MCF 10A (cell line): ENCODE results near the gene EXOC4. TPM values are rescaled to one million over a fixed set of nuclear protein-coding genes. Genes with fewer than 3 reads are reported as not detected.

Experiments used
- BruUV-seq: library from RNA; stranded (reverse); fragments of 400-500 nt; replicated peaks from 2 replicates; lab custom pipeline; 2021; lab: Mats Ljungman, UMichigan
- CTCF ChIA-PET: fragments of 300-600 bp; sonication (Branson Sonifier 250); formaldehyde crosslinking; extraction: SDS; loops from one replicate; lab custom pipeline; 2021; ENCODE audit warnings: antibody characterized with exemption, inconsistent platforms; lab: Yijun Ruan, JAX
- POLR2A ChIA-PET: fragments of 300-600, 350-650 bp; sonication (Branson Sonifier 250); formaldehyde crosslinking; extraction: SDS; loops from one replicate; lab custom pipeline; 2020; ENCODE audit warnings: antibody characterized with exemption, inconsistent platforms; lab: Yijun Ruan, JAX
- DNase-seq: peaks from one replicate; pipeline ENCODE4 v3.0.0-alpha.2; 2018; ENCODE audit not compliant: unreplicated experiment
- H3K27ac Mint-ChIP-seq: one replicate; pipeline ENCODE4 v1.8.0; 2022; ENCODE audit warnings: mild to moderate bottlenecking, low read depth, mixed read lengths; ENCODE audit not compliant: unreplicated experiment
- H3K27me3 Mint-ChIP-seq: one replicate; pipeline ENCODE4 v1.8.0; 2022; ENCODE audit warnings: mixed read lengths; ENCODE audit not compliant: insufficient read depth, unreplicated experiment
- H3K36me3 Mint-ChIP-seq: one replicate; pipeline ENCODE4 v1.8.0; 2022; ENCODE audit warnings: mild to moderate bottlenecking, moderate library complexity, mixed read lengths; ENCODE audit not compliant: insufficient read depth, unreplicated experiment
- H3K4me1 Mint-ChIP-seq: one replicate; pipeline ENCODE4 v1.8.0; 2022; ENCODE audit warnings: mixed read lengths; ENCODE audit not compliant: insufficient read depth, unreplicated experiment
- H3K4me3 Mint-ChIP-seq: one replicate; pipeline ENCODE4 v1.8.0; 2022; ENCODE audit warnings: mild to moderate bottlenecking, moderate library complexity, mixed read lengths; ENCODE audit not compliant: unreplicated experiment
- H3K9me3 Mint-ChIP-seq: one replicate; pipeline ENCODE4 v1.8.0; 2022; ENCODE audit warnings: mixed read lengths; ENCODE audit not compliant: unreplicated experiment
- intact Hi-C: fragments of 100-400 bp; cut with micrococcal nuclease; formaldehyde crosslinking; loops from 2 replicates; pipeline ENCODE4 v1.14.1; 2022
- total RNA-seq: library from RNA; stranded (reverse); gene quantifications from 2 replicates; pipeline ENCODE4 v1.2.3, GENCODE V29; 2022
- TF ChIP-seq, protein P1 (sequence below): fragments of 200-600 bp; IDR thresholded peaks from one replicate; pipeline ENCODE4 v1.8.0; 2022; ENCODE audit warnings: antibody characterized with exemption, mild to moderate bottlenecking; ENCODE audit not compliant: unreplicated experiment

EXOC4 gene
- total RNA-seq, 1 experiment from 2014 or later = 105 TPM

DNA sequence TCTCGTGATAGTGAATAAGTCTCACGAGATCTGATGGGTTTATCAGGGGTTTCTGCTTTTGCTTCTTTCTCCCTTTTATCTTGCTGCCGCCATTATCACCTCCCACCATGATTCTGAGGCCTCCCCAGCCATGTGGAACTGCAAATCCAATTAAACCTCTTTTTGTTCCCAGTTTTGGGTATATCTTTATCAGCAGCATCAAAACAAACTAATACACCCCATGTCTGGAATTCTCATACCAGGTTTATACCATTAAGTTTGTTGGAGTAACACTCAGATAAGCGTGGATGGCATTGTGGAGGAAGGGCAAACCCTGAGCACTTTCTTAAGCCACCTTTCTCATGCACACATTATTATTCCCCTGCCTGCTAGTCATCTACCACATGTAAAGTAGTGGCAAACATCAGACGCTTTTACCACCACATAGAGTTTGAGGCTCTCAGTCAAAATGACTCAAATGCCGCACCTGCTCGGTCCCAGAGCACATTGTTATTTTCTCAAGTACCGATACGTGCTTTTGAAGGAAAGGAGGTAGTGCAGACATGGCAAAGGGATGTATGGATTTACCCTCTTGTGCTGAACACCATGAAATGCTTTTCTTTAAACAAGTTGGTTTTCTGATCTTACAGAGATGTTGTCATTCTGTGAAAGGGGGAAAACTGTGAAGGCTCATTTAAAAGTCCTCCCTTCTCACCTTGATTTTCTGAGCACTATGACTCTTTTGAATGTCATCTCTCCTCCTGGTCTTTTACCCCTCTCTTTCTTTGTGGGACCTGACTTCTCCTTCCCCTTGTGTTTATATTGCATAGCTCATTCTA, 429.7 kb downstream of the EXOC4 start:
- H3K9me3 Mint-ChIP-seq = no peaks in the 10 kb centered on the region
- no peaks in the 10 kb centered on the region for H3K27me3 Mint-ChIP-seq
- ChIA-PET CTCF (no interaction called here), POLR2A (interaction anchor here (1.3 kb wide), 1 partner anchor 9 kb away, joined by 3 read pairs; no protein-coding TSS in a partner anchor)
- no peak overlapping the region for H3K4me3 Mint-ChIP-seq
- H3K4me1 Mint-ChIP-seq = no peaks in the 10 kb centered on the region
- no TSS peak for BruUV-seq
- no peak for DNase-seq
- intact Hi-C loops = no loop called here
- H3K27ac Mint-ChIP-seq = no peak overlapping the region
- H3K36me3 Mint-ChIP-seq = peaks cover 8% of the 10 kb centered on the region
- TF ChIP-seq, protein P1, sequence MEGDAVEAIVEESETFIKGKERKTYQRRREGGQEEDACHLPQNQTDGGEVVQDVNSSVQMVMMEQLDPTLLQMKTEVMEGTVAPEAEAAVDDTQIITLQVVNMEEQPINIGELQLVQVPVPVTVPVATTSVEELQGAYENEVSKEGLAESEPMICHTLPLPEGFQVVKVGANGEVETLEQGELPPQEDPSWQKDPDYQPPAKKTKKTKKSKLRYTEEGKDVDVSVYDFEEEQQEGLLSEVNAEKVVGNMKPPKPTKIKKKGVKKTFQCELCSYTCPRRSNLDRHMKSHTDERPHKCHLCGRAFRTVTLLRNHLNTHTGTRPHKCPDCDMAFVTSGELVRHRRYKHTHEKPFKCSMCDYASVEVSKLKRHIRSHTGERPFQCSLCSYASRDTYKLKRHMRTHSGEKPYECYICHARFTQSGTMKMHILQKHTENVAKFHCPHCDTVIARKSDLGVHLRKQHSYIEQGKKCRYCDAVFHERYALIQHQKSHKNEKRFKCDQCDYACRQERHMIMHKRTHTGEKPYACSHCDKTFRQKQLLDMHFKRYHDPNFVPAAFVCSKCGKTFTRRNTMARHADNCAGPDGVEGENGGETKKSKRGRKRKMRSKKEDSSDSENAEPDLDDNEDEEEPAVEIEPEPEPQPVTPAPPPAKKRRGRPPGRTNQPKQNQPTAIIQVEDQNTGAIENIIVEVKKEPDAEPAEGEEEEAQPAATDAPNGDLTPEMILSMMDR = no peak

DNA sequence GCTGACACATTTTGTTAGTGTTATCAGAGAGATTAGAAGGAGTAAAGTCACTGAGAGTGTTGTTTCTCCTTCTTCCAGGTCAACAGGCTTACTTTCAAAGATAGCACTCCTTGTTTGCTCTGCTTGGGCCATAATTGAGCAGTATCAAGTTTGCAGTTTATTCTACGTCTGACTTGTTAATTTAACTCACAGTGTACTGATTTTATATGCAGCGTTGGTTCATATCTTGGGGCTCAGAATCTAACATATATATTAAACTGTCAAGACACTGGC, 430.2 kb downstream of the EXOC4 start:
- no peaks in the 10 kb centered on the region for H3K9me3 Mint-ChIP-seq
- TF ChIP-seq, protein P1 = no peak
- no peak overlapping the region for H3K4me3 Mint-ChIP-seq
- intact Hi-C loops = no loop called here
- DNase-seq = no peak
- H3K27ac Mint-ChIP-seq = no peak overlapping the region
- H3K27me3 Mint-ChIP-seq = no peaks in the 10 kb centered on the region
- no TSS peak for BruUV-seq
- peaks cover 8% of the 10 kb centered on the region for H3K36me3 Mint-ChIP-seq
- ChIA-PET POLR2A (no interaction called here), CTCF (no interaction called here)
- no peaks in the 10 kb centered on the region for H3K4me1 Mint-ChIP-seq

DNA sequence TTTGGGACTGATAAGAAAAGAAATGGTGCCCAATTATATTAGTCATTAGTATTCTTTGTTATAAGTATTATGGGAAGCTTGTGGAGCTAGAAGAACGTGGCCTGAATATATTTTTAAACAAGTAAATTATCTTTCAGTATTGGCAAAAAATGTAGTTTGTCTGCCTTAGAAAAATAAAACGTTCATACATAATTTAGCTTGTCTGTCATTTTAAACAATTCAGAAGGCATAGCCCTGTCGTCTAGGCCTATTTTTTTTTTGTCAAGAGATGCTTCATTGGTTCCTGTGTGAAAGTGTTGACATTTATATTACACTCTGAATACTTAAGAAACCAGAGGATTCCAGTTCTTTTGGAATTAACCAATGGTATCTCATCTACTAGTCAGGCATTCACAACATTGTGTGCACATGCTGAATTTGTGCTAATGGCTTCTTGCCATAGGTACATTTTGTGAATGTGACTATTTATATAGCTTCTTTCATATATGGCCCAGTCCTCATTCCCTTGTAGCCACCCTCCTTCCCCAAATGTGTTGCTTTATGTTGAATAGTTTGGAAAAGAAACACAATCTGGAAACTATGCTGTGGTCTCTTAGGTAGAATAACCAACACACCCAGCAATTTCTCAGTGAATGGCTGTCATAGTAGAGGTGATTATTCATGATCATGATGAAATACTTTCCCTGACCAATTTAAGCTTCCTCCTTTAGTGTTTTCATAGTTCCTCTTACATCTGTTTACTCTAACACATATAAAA, 435.8 kb downstream of the EXOC4 start:
- Mint-ChIP-seq H3K27ac (peak overlapping the region; percentile 88), H3K9me3 (no peaks in the 10 kb centered on the region), H3K4me1 (peaks cover 22% of the 10 kb centered on the region), H3K27me3 (no peaks in the 10 kb centered on the region), H3K4me3 (no peak overlapping the region), H3K36me3 (peaks cover 6% of the 10 kb centered on the region)
- TF ChIP-seq, protein P1 = no peak
- intact Hi-C loops = no loop called here
- BruUV-seq = no TSS peak
- CTCF ChIA-PET = interaction anchor here (0.7 to 0.9 kb wide), 5 partner anchors 22 to 1028 kb away, joined by 3 to 5 read pairs (median 4); no protein-coding TSS in a partner anchor
- POLR2A ChIA-PET = interaction anchor here (0.6 to 1.2 kb wide), 5 partner anchors 9 to 499 kb away, joined by 3 to 6 read pairs (median 4); no protein-coding TSS in a partner anchor
- peak; percentile 49 for DNase-seq

DNA sequence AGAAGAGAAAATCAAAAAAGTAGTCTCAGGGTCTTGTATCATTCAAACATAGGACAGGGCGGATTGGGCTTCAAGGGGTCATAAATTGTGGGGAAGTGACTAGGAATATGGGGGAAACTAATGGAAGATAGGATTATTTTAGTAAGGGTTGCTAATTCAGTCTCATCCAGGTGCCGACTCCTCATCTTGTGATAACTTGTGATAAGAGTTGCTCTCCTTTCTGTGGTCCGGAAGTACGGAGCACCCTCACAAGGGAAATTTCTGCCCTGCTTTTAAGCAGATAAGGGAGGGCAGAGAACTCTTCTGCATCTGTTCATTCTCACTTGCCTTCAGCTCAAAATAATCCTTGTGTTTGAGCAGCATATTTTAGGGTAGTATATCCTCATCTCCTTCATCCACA, 437.9 kb downstream of the EXOC4 start:
- no peaks in the 10 kb centered on the region for H3K27me3 Mint-ChIP-seq
- no peak for DNase-seq
- peaks cover 31% of the 10 kb centered on the region for H3K4me1 Mint-ChIP-seq
- TF ChIP-seq, protein P1 = no peak
- H3K27ac Mint-ChIP-seq = no peak overlapping the region
- peaks cover 6% of the 10 kb centered on the region for H3K9me3 Mint-ChIP-seq
- CTCF ChIA-PET = interaction anchor here (0.6 to 0.8 kb wide), 4 partner anchors 10 to 1636 kb away, joined by 3 read pairs; no protein-coding TSS in a partner anchor
- POLR2A ChIA-PET = interaction anchor here (1.1 kb wide), 1 partner anchor 27 kb away, joined by 3 read pairs; no protein-coding TSS in a partner anchor
- BruUV-seq = no TSS peak
- intact Hi-C loops = no loop called here
- peaks cover 6% of the 10 kb centered on the region for H3K36me3 Mint-ChIP-seq
- H3K4me3 Mint-ChIP-seq = no peak overlapping the region
